ENCODE data around the gene CCSER1.

CCSER1 gene

DNA sequence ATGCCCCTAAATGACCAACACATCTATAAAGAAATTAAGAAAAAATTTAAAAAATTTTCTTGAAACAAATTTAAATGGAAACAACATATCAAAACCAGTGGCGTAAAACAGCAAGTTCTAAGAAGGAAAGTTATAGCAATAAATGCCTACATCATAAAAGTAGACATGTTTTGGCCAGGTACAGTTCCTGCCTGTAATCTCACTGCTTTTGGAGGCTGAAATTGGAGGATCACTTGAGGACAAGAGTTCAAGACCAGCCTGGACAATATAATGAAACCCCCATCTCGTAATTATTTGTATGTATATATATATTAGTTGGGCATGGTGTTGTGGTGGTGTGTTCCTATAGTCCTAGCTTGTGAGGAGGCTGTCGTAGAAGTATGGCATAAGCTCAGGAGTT lies 1504.1 kb downstream of the CCSER1 start:
- no peaks in the 10 kb centered on the region for H3K4me1 ChIP-seq
- in situ Hi-C loops (cut with MboI; ENCODE audit: low sequenced_read_pairs) = no loop called here
- H3K27me3 ChIP-seq (ENCODE audit: low read depth) = no peaks in the 10 kb centered on the region
- no peak for DNase-seq (ENCODE audit: low spot score in 2 of 2)
- H3K4me3 ChIP-seq = no peak overlapping the region
- no peaks in the 10 kb centered on the region for H3K9me3 ChIP-seq
- no peaks in the 10 kb centered on the region for H3K36me3 ChIP-seq (replicated peaks)

GRCh38 chr4:91636083-91636482 lies 1508.9 kb downstream of the CCSER1 start:
- Histone ChIP-seq H3K4me3 (no peak overlapping the region), H3K4me1 (no peaks in the 10 kb centered on the region), H3K36me3 (replicated peaks) (no peaks in the 10 kb centered on the region), H3K9me3 (no peaks in the 10 kb centered on the region), H3K27me3 (ENCODE audit: low read depth) (no peaks in the 10 kb centered on the region)
- DNase-seq (ENCODE audit: low spot score in 2 of 2) = no peak
- in situ Hi-C loops (cut with MboI; ENCODE audit: low sequenced_read_pairs) = no loop called here
